ENCODE data around the gene NTPCR.

DNA sequence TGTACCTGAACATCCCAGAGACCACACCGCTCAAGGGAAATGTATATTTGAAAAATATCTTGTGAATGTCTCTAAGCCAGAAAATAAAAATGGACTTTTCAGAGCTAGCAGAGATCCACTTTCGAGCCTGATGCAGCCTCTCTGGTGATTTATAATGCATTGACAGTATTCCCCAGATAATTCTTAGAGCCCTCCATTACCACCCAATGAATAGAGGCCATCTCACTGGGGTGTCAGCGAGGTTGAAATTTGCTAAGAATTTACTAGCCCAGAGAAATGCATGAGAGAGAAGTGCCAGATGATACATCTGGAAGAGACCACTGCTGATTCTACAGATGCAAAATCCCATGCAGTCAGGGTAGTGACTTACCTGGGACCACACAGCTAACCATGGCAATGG lies 25.5 kb upstream of the NTPCR start:
- TF ChIP-seq, protein P1, sequence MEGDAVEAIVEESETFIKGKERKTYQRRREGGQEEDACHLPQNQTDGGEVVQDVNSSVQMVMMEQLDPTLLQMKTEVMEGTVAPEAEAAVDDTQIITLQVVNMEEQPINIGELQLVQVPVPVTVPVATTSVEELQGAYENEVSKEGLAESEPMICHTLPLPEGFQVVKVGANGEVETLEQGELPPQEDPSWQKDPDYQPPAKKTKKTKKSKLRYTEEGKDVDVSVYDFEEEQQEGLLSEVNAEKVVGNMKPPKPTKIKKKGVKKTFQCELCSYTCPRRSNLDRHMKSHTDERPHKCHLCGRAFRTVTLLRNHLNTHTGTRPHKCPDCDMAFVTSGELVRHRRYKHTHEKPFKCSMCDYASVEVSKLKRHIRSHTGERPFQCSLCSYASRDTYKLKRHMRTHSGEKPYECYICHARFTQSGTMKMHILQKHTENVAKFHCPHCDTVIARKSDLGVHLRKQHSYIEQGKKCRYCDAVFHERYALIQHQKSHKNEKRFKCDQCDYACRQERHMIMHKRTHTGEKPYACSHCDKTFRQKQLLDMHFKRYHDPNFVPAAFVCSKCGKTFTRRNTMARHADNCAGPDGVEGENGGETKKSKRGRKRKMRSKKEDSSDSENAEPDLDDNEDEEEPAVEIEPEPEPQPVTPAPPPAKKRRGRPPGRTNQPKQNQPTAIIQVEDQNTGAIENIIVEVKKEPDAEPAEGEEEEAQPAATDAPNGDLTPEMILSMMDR (conservative IDR thresholded peaks at IDR 0.05) = no peak
- no peak for TF ChIP-seq EZH2 (IDR thresholded peaks at IDR 0.05; ENCODE audit: low read depth)

All from PC-9 (cell line).